Trophoblast cell (in vitro differentiated cells and primary cell): ENCODE results near the gene CEND1.

Experiments
- DNase-seq, 2 donors: peaks; one replicate each; pipeline ENCODE4 v3.0.0-alpha.2; 2016
- H2AFZ ChIP-seq: 2 replicates; pipeline ENCODE4 v1.6.1; 2013; ENCODE audit warnings: low read length, moderate library complexity, mild to moderate bottlenecking; ENCODE audit not compliant: insufficient read depth, poor library complexity
- H2AK5ac ChIP-seq: 2 replicates; pipeline ENCODE4 v1.6.1; 2013; ENCODE audit warnings: mild to moderate bottlenecking, low read length
- H2BK120ac ChIP-seq: 2 replicates; pipeline ENCODE4 v1.6.1; 2013; ENCODE audit warnings: low read length, mild to moderate bottlenecking, moderate library complexity; ENCODE audit not compliant: insufficient read depth, poor library complexity
- H2BK12ac ChIP-seq: 2 replicates; pipeline ENCODE4 v1.6.1; 2013; ENCODE audit warnings: mild to moderate bottlenecking, low read length, moderate library complexity
- H2BK5ac ChIP-seq: 2 replicates; pipeline ENCODE4 v1.6.1; 2013; ENCODE audit warnings: low read length, low read depth, moderate library complexity, mild to moderate bottlenecking; ENCODE audit not compliant: poor library complexity
- H3K14ac ChIP-seq: 2 replicates; pipeline ENCODE4 v1.6.1; 2013; ENCODE audit warnings: mild to moderate bottlenecking, low read length
- H3K18ac ChIP-seq: 2 replicates; pipeline ENCODE4 v1.6.1; 2013; ENCODE audit warnings: mild to moderate bottlenecking, low read length
- H3K23ac ChIP-seq: 2 replicates; pipeline ENCODE4 v1.6.1; 2013; ENCODE audit warnings: low read length
- H3K27ac ChIP-seq: 2 replicates; pipeline ENCODE4 v1.5.1; 2013; ENCODE audit warnings: low read depth, mild to moderate bottlenecking, inconsistent platforms, low read length, moderate library complexity
- H3K27me3 ChIP-seq: 2 replicates; pipeline ENCODE4 v1.6.1; 2013; ENCODE audit warnings: inconsistent platforms, mild to moderate bottlenecking, low read length, moderate library complexity; ENCODE audit not compliant: insufficient read depth
- H3K36me3 ChIP-seq, 2 experiments: 1 replicate in 1 of 2; 2 replicates in 1 of 2; pipeline ENCODE4 v1.6.1; 2013; ENCODE audit warnings: low read length in 2 of 2, mild to moderate bottlenecking in 2 of 2, moderate library complexity in 1 of 2; ENCODE audit not compliant: insufficient read depth in 2 of 2, control insufficient read depth in 1 of 2
- H3K4ac ChIP-seq: 2 replicates; pipeline ENCODE4 v1.6.1; 2013; ENCODE audit warnings: low read depth, mild to moderate bottlenecking, low read length, moderate library complexity
- H3K4me1 ChIP-seq, 2 experiments: 1 replicate in 1 of 2; 2 replicates in 1 of 2; pipeline ENCODE4 v1.6.1; 2013; ENCODE audit warnings: low read length in 2 of 2, mild to moderate bottlenecking in 2 of 2, moderate library complexity in 1 of 2; ENCODE audit not compliant: insufficient read depth in 2 of 2, control insufficient read depth in 1 of 2
- H3K4me2 ChIP-seq: 2 replicates; pipeline ENCODE4 v1.6.1; 2013; ENCODE audit warnings: inconsistent platforms, mild to moderate bottlenecking, low read length, moderate library complexity
- H3K4me3 ChIP-seq: 2 replicates; pipeline ENCODE4 v1.5.1; 2013; ENCODE audit warnings: mild to moderate bottlenecking, low read depth, low read length, inconsistent platforms
- H3K79me1 ChIP-seq: one replicate; pipeline ENCODE4 v1.6.1; 2013; ENCODE audit warnings: low read length
- H3K79me2 ChIP-seq: 2 replicates; pipeline ENCODE4 v1.6.1; 2013; ENCODE audit warnings: low read length, mild to moderate bottlenecking; ENCODE audit not compliant: control insufficient read depth, insufficient read depth, poor library complexity
- H3K9ac ChIP-seq: 2 replicates; pipeline ENCODE4 v1.6.1; 2013; ENCODE audit warnings: mild to moderate bottlenecking, low read length
- H3K9me3 ChIP-seq: 2 replicates; pipeline ENCODE4 v1.6.1; 2013; ENCODE audit warnings: low read depth, mild to moderate bottlenecking, control low read depth, inconsistent platforms, low read length; ENCODE audit not compliant: insufficient read depth
- H4K12ac ChIP-seq: 2 replicates; pipeline ENCODE4 v1.6.1; 2013; ENCODE audit warnings: low read depth, mild to moderate bottlenecking, low read length, moderate library complexity
- H4K8ac ChIP-seq: 2 replicates; pipeline ENCODE4 v1.6.1; 2013; ENCODE audit warnings: low read depth, mild to moderate bottlenecking, low read length, moderate library complexity
- H4K91ac ChIP-seq: one replicate; pipeline ENCODE4 v1.6.1; 2013; ENCODE audit warnings: low read depth, mild to moderate bottlenecking, low read length, moderate library complexity
- WGBS: extraction: QIAGEN DNeasy Blood & Tissue Kit; methylation state at CpG from one replicate; pipeline ENCODE4 v1.1.7; 2013; ENCODE audit warnings: missing lambda C conversion rate; ENCODE audit not compliant: insufficient read length, insufficient coverage; ENCODE audit errors: extremely low coverage; 5-methylcytosine and 5-hydroxymethylcytosine counted together

The CEND1 gene

GRCh38 chr11:831118-831864, 41.4 kb upstream of the CEND1 start:
- peaks cover 7 to 9% of the 10 kb centered on the region in 2 experiments for H3K36me3 ChIP-seq
- no CpG with 5 or more reads among the region's 31 CpGs for WGBS
- H2AK5ac ChIP-seq, result no peak overlapping the region
- H3K23ac ChIP-seq, result no peak overlapping the region
- H3K14ac ChIP-seq, result no peak overlapping the region
- H3K4me2 ChIP-seq, result no peak overlapping the region
- no peak for DNase-seq
- H3K27ac ChIP-seq, result no peak overlapping the region
- H2BK12ac ChIP-seq, result no peak overlapping the region
- peaks cover 5% of the 10 kb centered on the region for H3K9me3 ChIP-seq
- no peak overlapping the region for H3K4me3 ChIP-seq
- no peak overlapping the region for H4K12ac ChIP-seq
- peaks cover 33% of the 10 kb centered on the region for H3K27me3 ChIP-seq
- H3K9ac ChIP-seq, result no peak overlapping the region
- no peak overlapping the region for H4K91ac ChIP-seq
- H4K8ac ChIP-seq, result no peak overlapping the region
- peaks cover 23% of the 10 kb centered on the region for H3K79me1 ChIP-seq
- peaks cover 12% of the 10 kb centered on the region for H3K79me2 ChIP-seq
- peaks cover 52 to 57% of the 10 kb centered on the region in 2 experiments for H3K4me1 ChIP-seq
- H3K4ac ChIP-seq, result no peak overlapping the region
- no peak overlapping the region for H2BK120ac ChIP-seq
- H2BK5ac ChIP-seq, result no peak overlapping the region
- no peak overlapping the region for H3K18ac ChIP-seq
- H2AFZ ChIP-seq, result no peak overlapping the region

GRCh38 chr11:830295-831117, 40.6 kb upstream of the CEND1 start:
- H3K9ac ChIP-seq, result no peak overlapping the region
- H2BK12ac ChIP-seq, result no peak overlapping the region
- H3K4me3 ChIP-seq, result no peak overlapping the region
- H3K27me3 ChIP-seq, result peaks cover 33% of the 10 kb centered on the region
- H2BK120ac ChIP-seq, result no peak overlapping the region
- H3K9me3 ChIP-seq, result peaks cover 5% of the 10 kb centered on the region
- no peak overlapping the region for H2AK5ac ChIP-seq
- DNase-seq, result peak in 1 of 2 donors; percentile 65
- peaks cover 12% of the 10 kb centered on the region for H3K79me2 ChIP-seq
- H3K4me2 ChIP-seq, result peak overlapping the region; percentile 67
- peaks cover 2 to 4% of the 10 kb centered on the region in 2 experiments for H3K36me3 ChIP-seq
- no peak overlapping the region for H3K27ac ChIP-seq
- peaks cover 23% of the 10 kb centered on the region for H3K79me1 ChIP-seq
- H4K91ac ChIP-seq, result no peak overlapping the region
- no peak overlapping the region for H4K12ac ChIP-seq
- no peak overlapping the region for H3K4ac ChIP-seq
- peak overlapping the region; percentile 35 for H2AFZ ChIP-seq
- H3K18ac ChIP-seq, result no peak overlapping the region
- H4K8ac ChIP-seq, result peak overlapping the region; percentile 28
- H2BK5ac ChIP-seq, result no peak overlapping the region
- no CpG with 5 or more reads among the region's 78 CpGs for WGBS
- H3K14ac ChIP-seq, result no peak overlapping the region
- H3K23ac ChIP-seq, result no peak overlapping the region
- H3K4me1 ChIP-seq, result peaks cover 52 to 57% of the 10 kb centered on the region in 2 experiments

GRCh38 chr11:829847-830294, 40.0 kb upstream of the CEND1 start:
- H3K9ac ChIP-seq, result no peak overlapping the region
- peak overlapping the region; percentile 67 for H3K4me2 ChIP-seq
- H2BK12ac ChIP-seq, result no peak overlapping the region
- no peak for DNase-seq
- no peak overlapping the region for H4K91ac ChIP-seq
- H3K27me3 ChIP-seq, result peaks cover 33% of the 10 kb centered on the region
- peak overlapping the region; percentile 19 for H3K14ac ChIP-seq
- no peak overlapping the region for H3K4ac ChIP-seq
- H3K9me3 ChIP-seq, result peaks cover 5% of the 10 kb centered on the region
- peak overlapping the region; percentile 50 for H2AFZ ChIP-seq
- H3K79me2 ChIP-seq, result peaks cover 12% of the 10 kb centered on the region
- WGBS, result no CpG with 5 or more reads among the region's 39 CpGs
- peak overlapping the region; percentile 7 for H3K18ac ChIP-seq
- H3K23ac ChIP-seq, result no peak overlapping the region
- H2BK5ac ChIP-seq, result no peak overlapping the region
- no peak overlapping the region for H2BK120ac ChIP-seq
- H3K79me1 ChIP-seq, result peaks cover 23% of the 10 kb centered on the region
- H2AK5ac ChIP-seq, result no peak overlapping the region
- H3K4me3 ChIP-seq, result peak overlapping the region; percentile 32
- peaks cover 5 to 8% of the 10 kb centered on the region in 2 experiments for H3K36me3 ChIP-seq
- peaks cover 50 to 55% of the 10 kb centered on the region in 2 experiments for H3K4me1 ChIP-seq
- H4K8ac ChIP-seq, result peak overlapping the region; percentile 33
- H3K27ac ChIP-seq, result no peak overlapping the region
- no peak overlapping the region for H4K12ac ChIP-seq

- Histone ChIP-seq H3K4me1 (peaks cover 45 to 49% of the 10 kb centered on the region in 2 experiments), H3K27me3 (peaks cover 33% of the 10 kb centered on the region), H3K9me3 (peaks cover 5% of the 10 kb centered on the region), H2AK5ac (no peak overlapping the region), H2BK5ac (no peak overlapping the region), H3K4me2 (peak overlapping the region; percentile 67), H3K27ac (no peak overlapping the region), H4K91ac (no peak overlapping the region), H3K9ac (no peak overlapping the region), H3K4me3 (peak overlapping the region; percentile 14), H3K4ac (no peak overlapping the region), H3K79me1 (peaks cover 23% of the 10 kb centered on the region), H3K23ac (no peak overlapping the region), H4K12ac (no peak overlapping the region), H2BK120ac (no peak overlapping the region), H3K18ac (peak overlapping the region; percentile 7), H4K8ac (no peak overlapping the region), H3K14ac (no peak overlapping the region), H3K36me3 (peaks cover 10% of the 10 kb centered on the region in 2 experiments), H2BK12ac (no peak overlapping the region), H2AFZ (no peak overlapping the region), H3K79me2 (peaks cover 12% of the 10 kb centered on the region)
- no peak for DNase-seq
- no CpG with 5 or more reads among the region's 40 CpGs for WGBS
These were observed 39.4 kb upstream of the CEND1 start for GRCh38 chr11:829176-829846.
